ENCODE results near the gene IRF2.

IRF2 gene

GRCh38 chr4:184504385-184504784 is 30.0 kb upstream of the IRF2 start:
- no peak for TF ChIP-seq CTCF (IDR thresholded peaks at IDR 0.05)

- TF ChIP-seq CTCF (IDR thresholded peaks at IDR 0.05) = no peak
Observed at GRCh38 chr4:184503869-184504300, 29.5 kb upstream of the IRF2 start.

GRCh38 chr4:184500748-184501589 is 26.6 kb upstream of the IRF2 start:
- no peak for TF ChIP-seq CTCF (IDR thresholded peaks at IDR 0.05)

- no peak for TF ChIP-seq CTCF (IDR thresholded peaks at IDR 0.05)
Observed at GRCh38 chr4:184499996-184500395, 25.6 kb upstream of the IRF2 start.

GRCh38 chr4:184498598-184498997 is 24.2 kb upstream of the IRF2 start:
- no peak for TF ChIP-seq CTCF (IDR thresholded peaks at IDR 0.05)

GRCh38 chr4:184489771-184490170 is 15.4 kb upstream of the IRF2 start:
- no peak for TF ChIP-seq CTCF (IDR thresholded peaks at IDR 0.05)

- no peak for TF ChIP-seq CTCF (IDR thresholded peaks at IDR 0.05)
Observed at GRCh38 chr4:184487503-184487902, 13.2 kb upstream of the IRF2 start.
